Ovary (tissue), 9 donors: Measurements from ENCODE around the gene ITPK1. TPM values are rescaled to one million over a fixed set of nuclear protein-coding genes. Genes with fewer than 3 reads are reported as not detected.

Source experiments
- DNase-seq, 5 donors: peaks; one replicate each; pipeline ENCODE4 v3.0.0-alpha.2; 2019 to 2020
- H3K27ac ChIP-seq, 2 donors: fragments of 200-600 bp; one replicate each; pipeline versions ENCODE4 v1.5.1 to v1.8.0; 2019 to 2022
- H3K27me3 ChIP-seq: fragments of 200-600 bp; one replicate; pipeline ENCODE4 v1.8.0; 2022
- H3K36me3 ChIP-seq: fragments of 200-600 bp; sonication (generic); one replicate; pipeline ENCODE4 v1.5.1; 2019
- H3K4me1 ChIP-seq: one replicate; pipeline ENCODE4 v1.8.1; 2013; ENCODE audit warnings: mild to moderate bottlenecking, moderate library complexity; ENCODE audit not compliant: insufficient read depth
- H3K4me3 ChIP-seq: fragments of 200-600 bp; sonication (generic); one replicate; pipeline ENCODE4 v1.5.1; 2017
- H3K9me3 ChIP-seq, 2 donors: fragments of 200-600 bp in 1 of 2; sonication (generic) in 1 of 2; one replicate each; pipeline versions ENCODE4 v1.5.1 to v1.8.1; 2013 to 2019; ENCODE audit warnings: mild to moderate bottlenecking in 1 of 2, moderate library complexity in 1 of 2
- EP300 ChIP-seq: sonication (generic); formaldehyde crosslinking; IDR thresholded peaks from one replicate; pipeline ENCODE4 v1.6.1; 2017; ENCODE audit warnings: antibody characterized with exemption
- POLR2A ChIP-seq: fragments of 450-650 bp; IDR thresholded peaks from one replicate; pipeline ENCODE4 v1.6.1; 2017; ENCODE audit warnings: antibody characterized with exemption, mild to moderate bottlenecking, moderate library complexity
- WGBS, 3 donors: extraction: QIAGEN DNeasy Blood & Tissue Kit in 1 of 3; methylation state at CpG; one replicate each; pipeline versions ENCODE4 v1.1.5 to v1.1.7; 2013 to 2017; 5-methylcytosine and 5-hydroxymethylcytosine counted together
- intact Hi-C, 4 donors: fragments of 100-400 bp; cut with DNase I; formaldehyde crosslinking; loops; one replicate each; pipeline versions ENCODE4 v1.11.0 to v1.15.1; 2022 to 2023
- polyA plus RNA-seq, 2 donors: library from polyadenylated mRNA; stranded (reverse); fragments of 200-250 nt in 1 of 2; fragments of 350-450 nt in 1 of 2; fragmentation: Illumina TruSeq in 1 of 2; extraction: RNeasy Lipid Tissue Mini Kit (QIAGEN cat#74804) in 1 of 2; gene quantifications; one replicate each; pipeline ENCODE4 v1.2.3, GENCODE V29; 2013 to 2014
- total RNA-seq, 7 donors: library from RNA; depleted of rRNA in 2 of 7; stranded (reverse); fragments of >200 nt in 2 of 7; fragmentation: NEBNext Ultra II Directional in 3 of 7; extraction: Animal tissue kit (Norgen Biotek cat#: 25700) in 3 of 7; gene quantifications; one replicate each; pipeline versions ENCODE4 v1.1.0 to v1.2.4, GENCODE V29; 2016 to 2023
- TF ChIP-seq, protein P1 (sequence below), 3 donors: fragments of 450-650 bp in 2 of 3; fragments of 200-600 bp in 1 of 3; IDR thresholded peaks; one replicate each; pipeline versions ENCODE4 v1.5.1 to v1.8.0; 2016 to 2022; ENCODE audit warnings: antibody characterized with exemption in 3 of 3, mild to moderate bottlenecking in 1 of 3
- donor health status: DM: no; HTN: no; CAD: no; lungs with moderate emphysema.
- donor health status: DM: no; HTN: no; CAD: no.
- donor health status: Bipolar disorder and iron deficiency.
- donor health status: DM: yes; HTN: yes; CAD: no.
- donor health status: DM: no; HTN: no; CAD: no.
- donor health status: DM: yes; HTN: yes; CAD: no.

The ITPK1 gene
- total and polyA plus RNA-seq, 9 donors, result 23.6 to 57.8 (median 49.3) TPM

DNA sequence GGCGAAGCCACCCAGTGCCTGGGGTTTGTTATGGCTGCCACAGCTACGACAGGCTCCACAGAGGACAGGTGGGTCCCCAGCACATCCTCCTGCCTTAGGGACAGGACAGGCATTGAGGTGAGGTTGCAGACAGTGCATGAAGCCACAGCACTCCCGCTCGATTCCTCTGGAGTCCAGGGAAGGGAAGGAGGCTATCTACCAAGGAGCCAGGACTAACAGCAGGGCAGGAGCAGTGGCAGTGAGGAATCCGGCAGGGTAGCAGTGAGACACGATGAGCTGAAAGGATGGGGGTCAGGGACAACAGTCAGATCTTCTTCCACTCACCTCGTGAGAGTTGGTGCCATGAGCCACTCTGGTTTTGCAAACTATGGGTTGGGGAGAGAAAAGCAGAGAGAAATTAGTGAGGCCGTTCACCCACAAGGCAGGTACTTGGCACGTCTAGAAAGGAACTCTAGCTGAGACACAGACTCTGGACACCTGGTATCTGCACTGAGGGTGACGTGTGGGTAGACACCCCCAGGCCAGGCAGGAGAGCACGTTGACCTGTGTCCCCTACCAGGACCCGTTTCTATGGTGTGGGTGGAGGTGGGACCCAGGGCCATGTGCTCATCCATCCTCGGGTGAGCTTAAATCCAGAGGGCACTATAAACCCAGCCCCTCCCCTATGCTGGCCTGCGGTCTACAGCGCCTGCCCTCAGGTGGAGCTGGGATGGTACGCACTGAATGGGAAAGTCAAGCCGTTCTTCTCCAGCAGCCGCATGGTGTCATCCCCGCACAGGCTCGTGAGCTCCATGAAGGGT, 153.5 kb downstream of the ITPK1 start:
- TF ChIP-seq POLR2A (no peak), EP300 (no peak)
- TF ChIP-seq, protein P1, sequence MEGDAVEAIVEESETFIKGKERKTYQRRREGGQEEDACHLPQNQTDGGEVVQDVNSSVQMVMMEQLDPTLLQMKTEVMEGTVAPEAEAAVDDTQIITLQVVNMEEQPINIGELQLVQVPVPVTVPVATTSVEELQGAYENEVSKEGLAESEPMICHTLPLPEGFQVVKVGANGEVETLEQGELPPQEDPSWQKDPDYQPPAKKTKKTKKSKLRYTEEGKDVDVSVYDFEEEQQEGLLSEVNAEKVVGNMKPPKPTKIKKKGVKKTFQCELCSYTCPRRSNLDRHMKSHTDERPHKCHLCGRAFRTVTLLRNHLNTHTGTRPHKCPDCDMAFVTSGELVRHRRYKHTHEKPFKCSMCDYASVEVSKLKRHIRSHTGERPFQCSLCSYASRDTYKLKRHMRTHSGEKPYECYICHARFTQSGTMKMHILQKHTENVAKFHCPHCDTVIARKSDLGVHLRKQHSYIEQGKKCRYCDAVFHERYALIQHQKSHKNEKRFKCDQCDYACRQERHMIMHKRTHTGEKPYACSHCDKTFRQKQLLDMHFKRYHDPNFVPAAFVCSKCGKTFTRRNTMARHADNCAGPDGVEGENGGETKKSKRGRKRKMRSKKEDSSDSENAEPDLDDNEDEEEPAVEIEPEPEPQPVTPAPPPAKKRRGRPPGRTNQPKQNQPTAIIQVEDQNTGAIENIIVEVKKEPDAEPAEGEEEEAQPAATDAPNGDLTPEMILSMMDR (IDR thresholded peaks at IDR 0.05), result no peak
- 90 to 92% (median 91%) methylated on average over 20 of the region's 20 CpGs for WGBS, 3 donors
- H3K27ac ChIP-seq, result no peak overlapping the region
- intact Hi-C loops, result no loop called here
- H3K4me3 ChIP-seq, result no peak overlapping the region
- H3K27me3 ChIP-seq, result no peaks in the 10 kb centered on the region
- no peak for DNase-seq
- no peaks in the 10 kb centered on the region for H3K36me3 ChIP-seq
- H3K9me3 ChIP-seq, result no peaks in the 10 kb centered on the region
- H3K4me1 ChIP-seq, result no peaks in the 10 kb centered on the region

DNA sequence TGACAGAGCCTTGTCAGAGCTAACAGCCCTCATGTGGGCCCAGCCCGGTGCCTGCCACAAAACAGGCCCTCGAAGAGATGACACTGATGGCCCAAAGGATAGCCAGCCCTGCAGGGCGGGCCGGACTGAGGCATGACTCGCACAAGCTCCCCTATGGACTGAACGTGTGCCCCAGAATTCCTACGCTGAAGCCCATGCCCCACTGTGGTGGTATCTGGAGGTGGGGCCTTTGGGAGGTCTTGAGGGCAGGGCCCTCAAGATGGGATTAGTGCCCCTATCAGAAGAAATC, 154.2 kb downstream of the ITPK1 start:
- DNase-seq, result no peak
- TF ChIP-seq, protein P1 (IDR thresholded peaks at IDR 0.05), result no peak
- TF ChIP-seq POLR2A (no peak), EP300 (no peak)
- Histone ChIP-seq H3K4me1 (no peaks in the 10 kb centered on the region), H3K27me3 (no peaks in the 10 kb centered on the region), H3K36me3 (no peaks in the 10 kb centered on the region), H3K27ac (no peak overlapping the region), H3K9me3 (no peaks in the 10 kb centered on the region), H3K4me3 (no peak overlapping the region)
- intact Hi-C loops, result no loop called here
- 91 to 96% (median 93%) methylated on average over 7 of the region's 7 CpGs for WGBS, 3 donors

DNA sequence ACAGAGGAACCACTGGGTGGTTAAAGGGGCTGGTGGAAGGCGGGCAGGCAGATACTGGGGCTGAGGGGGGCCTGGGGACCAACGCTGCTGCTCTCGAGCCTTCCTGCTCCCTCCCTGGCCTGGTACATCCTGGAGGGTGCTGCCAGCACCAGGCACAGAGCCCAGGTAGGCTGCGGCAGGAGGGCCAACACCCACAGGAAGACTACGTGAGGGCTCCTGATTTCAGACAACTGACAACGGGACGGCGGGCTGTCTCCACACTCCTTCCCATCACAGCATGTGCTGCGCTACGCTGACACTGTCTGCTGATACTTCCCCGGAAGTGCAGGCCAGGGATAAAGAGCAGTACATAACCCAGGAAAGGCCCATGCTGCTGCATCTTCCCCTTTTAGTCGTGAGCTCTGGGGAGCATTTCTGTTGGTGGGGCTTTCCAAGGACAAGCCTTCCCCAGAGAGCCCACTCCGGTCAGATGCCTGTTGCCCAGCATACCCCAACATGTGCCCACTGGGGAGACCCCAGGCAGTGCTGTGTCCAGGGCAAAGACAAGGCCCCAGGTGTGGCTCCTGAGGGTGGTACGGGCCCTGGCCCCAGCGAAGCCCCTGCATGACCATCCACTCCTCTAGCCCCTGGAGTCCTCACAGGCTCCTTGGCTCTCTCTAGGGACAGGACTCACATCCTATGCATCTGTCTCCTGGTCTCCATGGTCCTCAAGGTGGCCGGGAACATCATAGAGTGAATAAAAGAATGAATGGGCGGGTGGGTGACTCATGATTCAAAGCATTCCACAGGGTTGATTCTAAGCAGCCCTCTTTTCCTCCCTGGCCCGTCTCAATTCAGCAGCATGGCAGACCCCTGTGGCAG, 154.8 kb downstream of the ITPK1 start:
- H3K4me1 ChIP-seq, result no peaks in the 10 kb centered on the region
- no peak overlapping the region for H3K4me3 ChIP-seq
- WGBS, 3 donors, result 85 to 92% (median 90%) methylated on average over 18 of the region's 18 CpGs
- intact Hi-C loops, result no loop called here
- DNase-seq, result no peak
- H3K9me3 ChIP-seq, result no peaks in the 10 kb centered on the region
- H3K27me3 ChIP-seq, result no peaks in the 10 kb centered on the region
- no peak overlapping the region for H3K27ac ChIP-seq
- H3K36me3 ChIP-seq, result no peaks in the 10 kb centered on the region
- TF ChIP-seq POLR2A (no peak), EP300 (no peak)
- TF ChIP-seq, protein P1 (IDR thresholded peaks at IDR 0.05), result no peak

DNA sequence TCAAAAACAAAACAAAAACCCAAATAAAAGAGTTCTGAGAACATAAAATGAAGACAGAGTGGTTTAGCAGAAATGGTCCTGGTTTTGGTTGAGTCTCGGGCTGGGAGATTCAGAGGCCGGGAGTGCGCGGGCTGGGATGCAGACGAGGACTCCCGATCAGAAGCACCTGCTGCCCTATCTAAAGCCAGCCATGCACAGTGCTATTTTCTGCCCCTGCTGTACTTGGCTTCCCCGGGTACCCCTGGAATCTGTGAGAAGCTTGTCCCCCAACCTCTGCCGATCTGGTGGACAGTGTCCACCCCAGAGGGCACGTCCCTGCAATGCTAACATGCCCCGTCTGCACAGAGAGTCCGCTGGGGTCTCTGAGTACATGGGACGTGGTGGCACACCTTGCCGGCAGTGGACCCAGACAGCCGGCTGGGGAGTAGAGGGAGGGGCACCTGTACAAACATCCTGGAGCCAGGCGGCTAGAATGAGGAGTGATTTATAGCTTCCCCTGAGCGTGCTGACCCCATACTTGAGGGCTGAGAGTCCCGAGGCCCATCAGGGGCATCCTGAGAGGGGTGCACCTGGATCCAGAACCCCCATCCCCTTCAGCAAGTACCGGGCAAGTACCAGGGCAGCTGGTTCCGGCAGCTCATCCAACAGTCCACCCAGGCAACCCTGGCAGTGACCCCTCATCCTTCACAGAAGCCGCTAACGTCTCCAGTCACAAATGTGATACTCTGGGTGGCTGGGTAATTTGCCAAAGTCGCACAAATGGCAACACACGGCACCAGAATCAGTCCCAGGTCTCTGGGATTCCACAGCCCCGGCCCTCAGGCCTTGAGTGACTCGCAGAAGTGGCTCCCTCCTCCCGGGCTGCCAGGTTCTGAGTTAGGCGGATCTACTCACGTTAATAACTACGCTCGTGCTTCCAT, 155.7 kb downstream of the ITPK1 start:
- no peak overlapping the region for H3K27ac ChIP-seq

More for the DNA sequence above, 155.7 kb downstream of the ITPK1 start:
- no peak overlapping the region for H3K4me3 ChIP-seq
- no peaks in the 10 kb centered on the region for H3K27me3 ChIP-seq
- 84 to 86% (median 84%) methylated on average over 29 to 30 of the region's 30 CpGs for WGBS, 3 donors
- no peaks in the 10 kb centered on the region for H3K4me1 ChIP-seq
- no peaks in the 10 kb centered on the region for H3K36me3 ChIP-seq
- TF ChIP-seq, protein P1 (IDR thresholded peaks at IDR 0.05), result no peak
- TF ChIP-seq EP300 (no peak), POLR2A (no peak)
- H3K9me3 ChIP-seq, result no peaks in the 10 kb centered on the region
- no peak for DNase-seq
- intact Hi-C loops, result loop anchor here in 1 of 4 donors (10.0 kb wide), 1 partner anchor 155 kb away; the partner anchor contains the start of gene ITPK1
